G401 (cell line): ENCODE measurements around the gene OTOG. TPM values are rescaled to one million over a fixed set of nuclear protein-coding genes. Genes with fewer than 3 reads are reported as not detected.
A peak's percentile ranks its signal among the peaks of the same experiment; 100 is the strongest.
"Not testable (repeated sequence)": the region's sequence is repeated elsewhere in the genome, so short reads cannot be mapped to it uniquely, and the experiment has no call there.

Experiments used
- DNase-seq: peaks from one replicate; pipeline ENCODE4 v3.0.0-alpha.2; 2015; ENCODE audit warnings: low spot score
- in situ Hi-C: cut with HindIII; loops from 2 replicates; pipeline ENCODE4 v1.10.0; 2016; ENCODE audit warnings: low sequenced_read_pairs, mixed read lengths
- total RNA-seq: library from RNA; depleted of rRNA; stranded (reverse); fragments of >200 nt; shearing (Covaris generic); gene quantifications from 2 replicates; pipeline ENCODE4 v1.2.3, GENCODE V29; 2014

The OTOG gene
- total RNA-seq, 1 experiment from 2014 or later: not detected

- in situ Hi-C loops: no loop called here
- DNase-seq: no peak
Measured at GRCh38 chr11:17610085-17610894, 63.2 kb downstream of the OTOG start.

- DNase-seq: peak; percentile 92
- in situ Hi-C loops: no loop called here
Measured at GRCh38 chr11:17611049-17611448, 64.0 kb downstream of the OTOG start.

- in situ Hi-C loops: no loop called here
- DNase-seq: no peak
Measured at GRCh38 chr11:17611503-17612220, 64.6 kb downstream of the OTOG start.

GRCh38 chr11:17612221-17613188 is 65.4 kb downstream of the OTOG start:
- in situ Hi-C loops: no loop called here
- no peak for DNase-seq

- in situ Hi-C loops: no loop called here
Measured at GRCh38 chr11:17613428-17613962, 66.4 kb downstream of the OTOG start.

GRCh38 chr11:17613983-17614382 is 66.9 kb downstream of the OTOG start:
- in situ Hi-C loops: no loop called here
- DNase-seq: no peak

More at GRCh38 chr11:17613428-17613962, 66.4 kb downstream of the OTOG start:
- DNase-seq: no peak

GRCh38 chr11:17622711-17623110 is 75.7 kb downstream of the OTOG start:
- DNase-seq, in situ Hi-C loops: not testable (repeated sequence)

GRCh38 chr11:17629113-17629512 is 82.1 kb downstream of the OTOG start:
- DNase-seq: no peak
- in situ Hi-C loops: no loop called here

GRCh38 chr11:17630936-17631335 is 83.9 kb downstream of the OTOG start:
- in situ Hi-C loops: no loop called here

GRCh38 chr11:17631702-17632365 is 84.8 kb downstream of the OTOG start:
- no peak for DNase-seq
- in situ Hi-C loops: no loop called here

More at GRCh38 chr11:17630936-17631335, 83.9 kb downstream of the OTOG start:
- no peak for DNase-seq

GRCh38 chr11:17633279-17633986 is 86.4 kb downstream of the OTOG start:
- no peak for DNase-seq
- in situ Hi-C loops: no loop called here

- DNase-seq: no peak
- in situ Hi-C loops: no loop called here
Measured at GRCh38 chr11:17633987-17634775, 87.1 kb downstream of the OTOG start.

- in situ Hi-C loops: no loop called here
- no peak for DNase-seq
Measured at GRCh38 chr11:17634776-17635550, 87.9 kb downstream of the OTOG start.

GRCh38 chr11:17635551-17635938 is 88.5 kb downstream of the OTOG start:
- DNase-seq: no peak
- in situ Hi-C loops: no loop called here

- no peak for DNase-seq
- in situ Hi-C loops: no loop called here
Measured at GRCh38 chr11:17636721-17637120, 89.7 kb downstream of the OTOG start.

- DNase-seq: no peak
- in situ Hi-C loops: no loop called here
Measured at GRCh38 chr11:17637901-17638300, 90.8 kb downstream of the OTOG start.

- in situ Hi-C loops: no loop called here
- no peak for DNase-seq
Measured at GRCh38 chr11:17638311-17638710, 91.3 kb downstream of the OTOG start.
